ENCODE data around the gene PURB. TPM values are rescaled to one million over a fixed set of nuclear protein-coding genes. Genes with fewer than 3 reads are reported as not detected.

Gene PURB
- polyA plus RNA-seq, 1 of the 3 experiments (the other 2 are of a cell fraction), result 4.8 TPM

- Histone ChIP-seq H3K9me2 (no peaks in the 10 kb centered on the region), H3K4me2 (no peak overlapping the region), H3K4me1 (ENCODE audit: control insufficient read depth in 1 of 2, insufficient read depth in 2 of 2, low read depth in 1 of 2, low read length in 1 of 2) (no peaks in the 10 kb centered on the region), H3K9ac (no peak overlapping the region), H3K36me3 (replicated peaks in 1 of 2; ENCODE audit: control insufficient read depth in 1 of 2, insufficient read depth in 2 of 2, low read length in 1 of 2) (no peaks in the 10 kb centered on the region), H3K79me2 (ENCODE audit: insufficient read depth) (no peaks in the 10 kb centered on the region), H3K9me3 (no peaks in the 10 kb centered on the region), H2AFZ (ENCODE audit: low read depth) (no peak overlapping the region), H3K27me3 (ENCODE audit: insufficient read depth) (0 out of 2 replicates have a peak, but pooled peaks cover 3% of the 10 kb centered on the region), H4K20me1 (ENCODE audit: insufficient read depth) (no peaks in the 10 kb centered on the region), H3K4me3 (ENCODE audit: low read depth in 2 of 2, low read length in 1 of 2) (no peak overlapping the region; a peak in 1 of 4 replicates), H3F3A (replicated peaks; ENCODE audit: insufficient read depth) (no peaks in the 10 kb centered on the region), H3K27ac (ENCODE audit: low read depth in 2 of 2, low read length in 1 of 2) (no peak overlapping the region)
- 37% methylated on average over 14 of the region's 14 CpGs for WGBS (ENCODE audit: low lambda C conversion rate)
- peak; percentile 90 for DNase-seq
- TF ChIP-seq CTCF (IDR thresholded peaks at IDR 0.05), result peak; percentile 95
- TF ChIP-seq NRF1 (IDR thresholded peaks at IDR 0.05; ENCODE audit: low read depth, low read length), result 0 out of 2 replicates have a peak, but pooled peaks have one; percentile 24
- TF ChIP-seq RAD21 (IDR thresholded peaks at IDR 0.05; ENCODE audit: low read length), result peak; percentile 87
- peak; percentile 79; the same call in 1 of the 2 replicates for TF ChIP-seq SIN3A (IDR thresholded peaks at IDR 0.05; ENCODE audit: borderline replicate concordance, low read depth, low read length)
- TF ChIP-seq MAX (IDR thresholded peaks at IDR 0.05; ENCODE audit: low read depth), result peak; percentile 73; the same call in 1 of the 2 replicates
- TF ChIP-seq USF1 (IDR thresholded peaks at IDR 0.05; ENCODE audit: borderline replicate concordance, low read depth), result no peak
- no peak for TF ChIP-seq CHD2 (IDR thresholded peaks at IDR 0.05; ENCODE audit: low read length, partially characterized antibody)
- TF ChIP-seq JUND (IDR thresholded peaks at IDR 0.05), result no peak
- peak; percentile 94 for TF ChIP-seq MXI1 (IDR thresholded peaks at IDR 0.05; ENCODE audit: low read depth, low read length)
- TF ChIP-seq SMC3 (IDR thresholded peaks at IDR 0.05; ENCODE audit: low read depth, low read length), result peak; percentile 94
- TF ChIP-seq GATA2 (CRISPR knock-in tag; IDR thresholded peaks at IDR 0.05), result no peak
- TF ChIP-seq FOXM1 (IDR thresholded peaks at IDR 0.05; ENCODE audit: low read depth), result no peak
- CTCF ChIA-PET, result interaction anchor here (0.5 to 13.2 kb wide), 44 partner anchors 9 to 346 kb away, joined by 3 to 135 read pairs (median 4); partner anchors contain the start of genes H2AZ2, PURB and TMED4
- POLR2A ChIA-PET, result no interaction called here
These were observed 36.4 kb upstream of the PURB start for GRCh38 chr7:44921607-44922350.

DNA sequence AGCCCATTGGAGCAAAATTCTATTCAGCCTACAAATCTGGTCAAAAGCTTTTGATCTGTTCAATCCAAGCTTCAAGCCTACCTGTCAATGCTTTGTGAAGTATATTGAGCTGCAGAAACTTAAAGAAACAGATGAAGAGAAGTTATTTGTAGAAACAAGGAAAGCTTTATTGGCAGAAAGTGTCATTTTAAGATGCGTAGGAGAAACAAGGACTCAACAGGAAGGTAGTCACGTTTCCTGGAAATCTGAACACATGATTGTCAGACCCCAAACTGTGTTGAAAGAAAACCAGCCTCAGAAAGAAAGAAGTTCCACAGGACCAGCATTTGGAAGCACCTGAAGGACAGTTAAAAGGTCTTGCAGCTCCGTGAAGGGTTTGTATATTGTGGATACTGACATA lies 34.8 kb upstream of the PURB start:
- ChIA-PET POLR2A (no interaction called here), CTCF (interaction anchor here (0.7 to 13.2 kb wide), 8 partner anchors 39 to 355 kb away, joined by 3 to 135 read pairs (median 4); partner anchors contain the start of genes H2AZ2 and OGDH)
- H3K4me2 ChIP-seq, result no peak overlapping the region
- no peaks in the 10 kb centered on the region for H3K9me2 ChIP-seq
- H3K9me3 ChIP-seq, result no peaks in the 10 kb centered on the region
- no peak overlapping the region for H3K27ac ChIP-seq (ENCODE audit: low read depth in 2 of 2, low read length in 1 of 2)
- no peaks in the 10 kb centered on the region for H3F3A ChIP-seq (replicated peaks; ENCODE audit: insufficient read depth)
- H3K27me3 ChIP-seq (ENCODE audit: insufficient read depth), result no peaks in the 10 kb centered on the region
- no peaks in the 10 kb centered on the region for H4K20me1 ChIP-seq (ENCODE audit: insufficient read depth)
- no peak overlapping the region for H3K9ac ChIP-seq
- no peak overlapping the region for H3K4me3 ChIP-seq (ENCODE audit: low read depth in 2 of 2, low read length in 1 of 2)
- H3K79me2 ChIP-seq (ENCODE audit: insufficient read depth), result no peaks in the 10 kb centered on the region
- 45% methylated on average over 3 of the region's 3 CpGs for WGBS (ENCODE audit: low lambda C conversion rate)
- DNase-seq, result no peak
- H3K36me3 ChIP-seq (replicated peaks in 1 of 2; ENCODE audit: control insufficient read depth in 1 of 2, insufficient read depth in 2 of 2, low read length in 1 of 2), result no peaks in the 10 kb centered on the region
- H2AFZ ChIP-seq (ENCODE audit: low read depth), result no peak overlapping the region
- H3K4me1 ChIP-seq (ENCODE audit: control insufficient read depth in 1 of 2, insufficient read depth in 2 of 2, low read depth in 1 of 2, low read length in 1 of 2), result no peaks in the 10 kb centered on the region
- TF ChIP-seq, protein P1, sequence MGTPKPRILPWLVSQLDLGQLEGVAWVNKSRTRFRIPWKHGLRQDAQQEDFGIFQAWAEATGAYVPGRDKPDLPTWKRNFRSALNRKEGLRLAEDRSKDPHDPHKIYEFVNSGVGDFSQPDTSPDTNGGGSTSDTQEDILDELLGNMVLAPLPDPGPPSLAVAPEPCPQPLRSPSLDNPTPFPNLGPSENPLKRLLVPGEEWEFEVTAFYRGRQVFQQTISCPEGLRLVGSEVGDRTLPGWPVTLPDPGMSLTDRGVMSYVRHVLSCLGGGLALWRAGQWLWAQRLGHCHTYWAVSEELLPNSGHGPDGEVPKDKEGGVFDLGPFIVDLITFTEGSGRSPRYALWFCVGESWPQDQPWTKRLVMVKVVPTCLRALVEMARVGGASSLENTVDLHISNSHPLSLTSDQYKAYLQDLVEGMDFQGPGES (IDR thresholded peaks at IDR 0.05; ENCODE audit: low read depth, low read length), result no peak
- TF ChIP-seq EP300 (IDR thresholded peaks at IDR 0.05; ENCODE audit: borderline replicate concordance in 1 of 2, low read depth in 1 of 2, low read length in 1 of 2) (no peak), USF1 (IDR thresholded peaks at IDR 0.05; ENCODE audit: borderline replicate concordance, low read depth) (no peak), MXI1 (IDR thresholded peaks at IDR 0.05; ENCODE audit: low read depth, low read length) (no peak), MEF2A (IDR thresholded peaks at IDR 0.05; ENCODE audit: borderline replicate concordance, low read depth) (no peak), FOSL2 (IDR thresholded peaks at IDR 0.05; ENCODE audit: borderline replicate concordance, low read depth) (no peak), TEAD4 (IDR thresholded peaks at IDR 0.05; ENCODE audit: borderline replicate concordance, insufficient read depth) (no peak), FOXM1 (IDR thresholded peaks at IDR 0.05; ENCODE audit: low read depth) (no peak), SMC3 (IDR thresholded peaks at IDR 0.05; ENCODE audit: low read depth, low read length) (no peak), CTCF (IDR thresholded peaks at IDR 0.05) (no peak), FOXJ3 (CRISPR knock-in tag; IDR thresholded peaks at IDR 0.05) (no peak)

All from SK-N-SH (cell line).